Measurements from ENCODE around the gene FUNDC2. TPM values are rescaled to one million over a fixed set of nuclear protein-coding genes. Genes with fewer than 3 reads are reported as not detected.
"Not testable (repeated sequence)": the region's sequence is repeated elsewhere in the genome, so short reads cannot be mapped to it uniquely, and the experiment has no call there.

Gene FUNDC2
- total RNA-seq, 1 donor from 2014 or later, result 50.8 TPM

- Histone ChIP-seq H3K36me3 (ENCODE audit: control insufficient read depth, insufficient read depth, low read length) (no peaks in the 10 kb centered on the region), H3K27me3 (ENCODE audit: control insufficient read depth, insufficient read depth, low read length) (no peaks in the 10 kb centered on the region), H3K4me3 (ENCODE audit: low read depth, low read length) (no peak overlapping the region)
- FAIRE-seq (no peak), DNase-seq (ENCODE audit: low read depth) (no peak)
- TF ChIP-seq CTCF (IDR thresholded peaks at IDR 0.05; ENCODE audit: insufficient read depth, low read length, severe bottlenecking), result no peak
These were observed 25.8 kb upstream of the FUNDC2 start for GRCh38 chrX:155000841-155001240.

GRCh38 chrX:155001873-155002272, 24.8 kb upstream of the FUNDC2 start:
- FAIRE-seq (no peak), DNase-seq (ENCODE audit: low read depth) (no peak)
- Histone ChIP-seq H3K4me3 (ENCODE audit: low read depth, low read length) (no peak overlapping the region), H3K36me3 (ENCODE audit: control insufficient read depth, insufficient read depth, low read length) (no peaks in the 10 kb centered on the region), H3K27me3 (ENCODE audit: control insufficient read depth, insufficient read depth, low read length) (no peaks in the 10 kb centered on the region)
- no peak for TF ChIP-seq CTCF (IDR thresholded peaks at IDR 0.05; ENCODE audit: insufficient read depth, low read length, severe bottlenecking)

- no peak for TF ChIP-seq CTCF (IDR thresholded peaks at IDR 0.05; ENCODE audit: insufficient read depth, low read length, severe bottlenecking)
- Histone ChIP-seq H3K4me3 (ENCODE audit: low read depth, low read length) (no peak overlapping the region), H3K36me3 (ENCODE audit: control insufficient read depth, insufficient read depth, low read length) (no peaks in the 10 kb centered on the region), H3K27me3 (ENCODE audit: control insufficient read depth, insufficient read depth, low read length) (no peaks in the 10 kb centered on the region)
- FAIRE-seq (no peak), DNase-seq (ENCODE audit: low read depth) (no peak)
These were observed 21.5 kb upstream of the FUNDC2 start for GRCh38 chrX:155005190-155005589.

GRCh38 chrX:155006379-155006778, 20.3 kb upstream of the FUNDC2 start:
- H3K4me3 ChIP-seq (ENCODE audit: low read depth, low read length); DNase-seq (ENCODE audit: low read depth); H3K27me3 ChIP-seq (ENCODE audit: control insufficient read depth, insufficient read depth, low read length); H3K36me3 ChIP-seq (ENCODE audit: control insufficient read depth, insufficient read depth, low read length): not testable (repeated sequence)
- FAIRE-seq, result peak; percentile 62

- not testable (repeated sequence) for DNase-seq (ENCODE audit: low read depth); H3K36me3 ChIP-seq (ENCODE audit: control insufficient read depth, insufficient read depth, low read length); H3K4me3 ChIP-seq (ENCODE audit: low read depth, low read length); FAIRE-seq; H3K27me3 ChIP-seq (ENCODE audit: control insufficient read depth, insufficient read depth, low read length)
These were observed 19.6 kb upstream of the FUNDC2 start for GRCh38 chrX:155006913-155007671.

GRCh38 chrX:155008578-155008977, 18.1 kb upstream of the FUNDC2 start:
- not testable (repeated sequence) for H3K4me3 ChIP-seq (ENCODE audit: low read depth, low read length); H3K27me3 ChIP-seq (ENCODE audit: control insufficient read depth, insufficient read depth, low read length); H3K36me3 ChIP-seq (ENCODE audit: control insufficient read depth, insufficient read depth, low read length); DNase-seq (ENCODE audit: low read depth)
- FAIRE-seq, result peak; percentile 66

- no peaks in the 10 kb centered on the region for H3K36me3 ChIP-seq (ENCODE audit: control insufficient read depth, insufficient read depth, low read length)
- no peak for TF ChIP-seq CTCF (IDR thresholded peaks at IDR 0.05; ENCODE audit: insufficient read depth, low read length, severe bottlenecking)
- no peak overlapping the region for H3K4me3 ChIP-seq (ENCODE audit: low read depth, low read length)
- FAIRE-seq (no peak), DNase-seq (ENCODE audit: low read depth) (no peak)
- H3K27me3 ChIP-seq (ENCODE audit: control insufficient read depth, insufficient read depth, low read length), result no peaks in the 10 kb centered on the region
These were observed 16.6 kb upstream of the FUNDC2 start for GRCh38 chrX:155009994-155010472.

Measured in bronchial epithelial cell (primary cell).